Peyer's patch (tissue), 4 donors: ENCODE measurements around the gene RHOG.

Experiments
- CTCF ChIP-seq, 6 experiments: fragments of 450-650 bp in 4 of 6; fragments of 200-600 bp in 2 of 6; sonication (generic) in 1 of 6; IDR thresholded peaks; one replicate each; pipeline ENCODE4 v1.5.1; 2017 to 2019; ENCODE audit warnings: antibody characterized with exemption in 6 of 6, mild to moderate bottlenecking in 3 of 6, moderate library complexity in 1 of 6
- POLR2A ChIP-seq, 2 donors: fragments of 450-650 bp; IDR thresholded peaks; one replicate each; pipeline ENCODE4 v1.5.1; 2017; ENCODE audit warnings: antibody characterized with exemption in 2 of 2, mild to moderate bottlenecking in 2 of 2, moderate library complexity in 2 of 2

GRCh38 chr11:3808861-3809623 lies 31.7 kb downstream of the RHOG start:
- TF ChIP-seq CTCF (IDR thresholded peaks at IDR 0.05) (peak; percentile 24 to 79 (median 54)), POLR2A (IDR thresholded peaks at IDR 0.05) (no peak)
